ENCODE measurements around the gene ZNF428. TPM values are rescaled to one million over a fixed set of nuclear protein-coding genes. Genes with fewer than 3 reads are reported as not detected.
"Not testable (repeated sequence)": the region's sequence is repeated elsewhere in the genome, so short reads cannot be mapped to it uniquely, and the experiment has no call there.

Gene ZNF428
- total and polyA plus RNA-seq, 7 donors: 18.0 to 40.2 (median 33.6) TPM

DNA sequence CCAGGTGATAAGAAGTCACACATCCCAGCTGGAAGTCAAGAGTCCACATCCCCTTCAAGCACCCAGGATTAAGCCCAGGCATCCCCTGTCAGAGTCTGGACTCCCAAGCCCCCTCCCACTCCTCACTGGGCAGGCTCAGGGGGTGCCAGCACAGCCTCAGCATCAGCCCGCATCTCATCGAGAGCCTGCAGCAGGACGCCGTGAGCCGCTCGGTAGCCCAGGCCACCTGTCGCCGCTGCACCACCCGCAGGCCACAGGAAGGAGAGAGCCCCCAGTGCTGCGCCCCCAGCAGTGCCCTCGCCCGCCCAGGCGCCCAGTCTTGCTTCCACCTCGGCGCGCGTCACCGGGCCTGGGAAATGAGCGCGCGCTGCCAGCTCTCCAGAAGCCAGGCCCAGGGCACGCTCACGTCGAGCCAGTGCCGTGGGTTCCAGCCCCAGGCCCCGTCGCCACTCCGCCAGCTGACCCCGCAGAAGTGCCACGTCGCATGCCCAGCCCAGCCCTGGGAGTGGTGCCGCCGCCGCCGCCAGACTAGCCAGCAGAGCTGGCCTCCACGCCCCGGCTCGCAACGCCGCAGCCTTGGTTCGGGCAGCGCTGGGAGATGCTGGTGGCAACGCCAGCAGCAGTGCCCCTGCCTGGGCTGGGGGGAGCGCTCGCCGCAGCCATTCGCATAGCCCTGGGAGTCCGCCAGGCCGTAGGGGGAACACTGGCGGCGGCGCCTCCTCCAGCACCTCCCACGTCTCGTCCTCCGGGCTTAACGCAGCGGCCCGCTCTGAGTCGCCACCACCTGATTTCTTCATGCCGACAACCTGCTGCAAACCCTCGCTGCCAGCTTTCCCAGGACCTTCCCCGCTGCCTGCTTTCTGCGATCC, 27.3 kb downstream of the ZNF428 start:
- no peak for DNase-seq
- Histone ChIP-seq H3K27me3 (no peaks in the 10 kb centered on the region), H3K9me3 (no peaks in the 10 kb centered on the region), H3K4me3 (no peak overlapping the region), H3K36me3 (peaks cover 16 to 59% (median 28%) of the 10 kb centered on the region in 4 donors), H3K27ac (no peak overlapping the region), H3K4me1 (peaks cover 0 to 36% (median 28%) of the 10 kb centered on the region in 4 donors)
- 97% methylated on average over 63 of the region's 63 CpGs for WGBS, 2 donors
- intact Hi-C loops (cut with DNase I): no loop called here
- TF ChIP-seq EP300 (IDR thresholded peaks at IDR 0.05): no peak
- TF ChIP-seq POLR2A (IDR thresholded peaks at IDR 0.05): no peak
- TF ChIP-seq POLR2AphosphoS5 (IDR thresholded peaks at IDR 0.05): no peak
- TF ChIP-seq, protein P1, sequence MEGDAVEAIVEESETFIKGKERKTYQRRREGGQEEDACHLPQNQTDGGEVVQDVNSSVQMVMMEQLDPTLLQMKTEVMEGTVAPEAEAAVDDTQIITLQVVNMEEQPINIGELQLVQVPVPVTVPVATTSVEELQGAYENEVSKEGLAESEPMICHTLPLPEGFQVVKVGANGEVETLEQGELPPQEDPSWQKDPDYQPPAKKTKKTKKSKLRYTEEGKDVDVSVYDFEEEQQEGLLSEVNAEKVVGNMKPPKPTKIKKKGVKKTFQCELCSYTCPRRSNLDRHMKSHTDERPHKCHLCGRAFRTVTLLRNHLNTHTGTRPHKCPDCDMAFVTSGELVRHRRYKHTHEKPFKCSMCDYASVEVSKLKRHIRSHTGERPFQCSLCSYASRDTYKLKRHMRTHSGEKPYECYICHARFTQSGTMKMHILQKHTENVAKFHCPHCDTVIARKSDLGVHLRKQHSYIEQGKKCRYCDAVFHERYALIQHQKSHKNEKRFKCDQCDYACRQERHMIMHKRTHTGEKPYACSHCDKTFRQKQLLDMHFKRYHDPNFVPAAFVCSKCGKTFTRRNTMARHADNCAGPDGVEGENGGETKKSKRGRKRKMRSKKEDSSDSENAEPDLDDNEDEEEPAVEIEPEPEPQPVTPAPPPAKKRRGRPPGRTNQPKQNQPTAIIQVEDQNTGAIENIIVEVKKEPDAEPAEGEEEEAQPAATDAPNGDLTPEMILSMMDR (IDR thresholded peaks at IDR 0.05): no peak

DNA sequence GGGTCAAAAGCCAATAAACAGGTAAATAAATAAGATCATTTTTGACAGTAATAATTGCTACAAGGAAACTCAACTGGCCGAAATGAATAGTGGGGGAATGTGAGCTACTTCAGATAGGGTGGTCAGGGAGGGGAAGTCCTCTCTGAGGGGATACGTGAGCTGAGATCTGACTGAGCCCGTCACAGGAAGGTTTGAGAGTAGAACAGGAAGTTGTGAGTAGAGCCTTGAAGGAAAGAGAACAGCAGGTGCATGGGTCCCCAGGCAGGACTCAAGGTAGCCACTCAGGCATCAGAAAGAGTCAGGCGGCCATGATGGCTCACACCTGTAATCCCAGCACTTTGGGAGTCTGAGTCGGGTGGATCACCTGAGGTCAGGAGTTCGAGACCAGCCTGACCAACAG, 29.8 kb downstream of the ZNF428 start:
- Histone ChIP-seq H3K4me3 (no peak overlapping the region), H3K27ac (no peak overlapping the region), H3K9me3 (no peaks in the 10 kb centered on the region), H3K27me3 (no peaks in the 10 kb centered on the region), H3K36me3 (peaks cover 16 to 67% (median 32%) of the 10 kb centered on the region in 4 donors), H3K4me1 (peaks cover 0 to 20% (median 18%) of the 10 kb centered on the region in 4 donors)
- intact Hi-C loops (cut with DNase I): no loop called here
- 67 to 88% methylated on average over 6 of the region's 6 CpGs for WGBS, 2 donors
- TF ChIP-seq, protein P1 (IDR thresholded peaks at IDR 0.05): no peak
- TF ChIP-seq EP300 (IDR thresholded peaks at IDR 0.05) (no peak), POLR2AphosphoS5 (IDR thresholded peaks at IDR 0.05) (no peak)
- no peak for DNase-seq

DNA sequence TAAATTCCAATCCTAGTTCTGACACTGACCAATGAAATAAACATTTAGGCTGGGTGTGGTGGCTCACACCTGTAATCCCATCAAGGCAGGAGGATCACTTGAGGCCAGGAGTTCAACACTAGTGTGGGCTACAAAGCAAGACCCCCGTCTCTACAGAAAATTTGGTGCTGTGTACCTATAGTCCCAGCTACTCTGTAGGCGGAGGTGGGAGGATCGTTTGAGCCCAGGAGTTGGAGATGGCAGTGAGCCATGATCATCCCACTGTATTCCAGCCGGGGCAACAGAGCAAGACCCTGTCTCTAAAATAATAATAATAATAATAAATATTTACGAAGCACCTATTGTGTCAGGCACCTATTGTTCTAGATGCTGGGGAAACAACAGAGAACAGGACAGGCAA, 30.2 kb downstream of the ZNF428 start:
- TF ChIP-seq EP300 (IDR thresholded peaks at IDR 0.05): no peak
- Histone ChIP-seq H3K27ac (no peak overlapping the region), H3K36me3 (peaks cover 16 to 66% (median 32%) of the 10 kb centered on the region in 4 donors), H3K4me3 (no peak overlapping the region), H3K9me3 (no peaks in the 10 kb centered on the region), H3K27me3 (no peaks in the 10 kb centered on the region), H3K4me1 (peaks cover 0 to 16% (median 14%) of the 10 kb centered on the region in 4 donors)
- DNase-seq: no peak
- 89 to 93% methylated on average over 5 of the region's 5 CpGs for WGBS, 2 donors
- intact Hi-C loops (cut with DNase I): no loop called here

DNA sequence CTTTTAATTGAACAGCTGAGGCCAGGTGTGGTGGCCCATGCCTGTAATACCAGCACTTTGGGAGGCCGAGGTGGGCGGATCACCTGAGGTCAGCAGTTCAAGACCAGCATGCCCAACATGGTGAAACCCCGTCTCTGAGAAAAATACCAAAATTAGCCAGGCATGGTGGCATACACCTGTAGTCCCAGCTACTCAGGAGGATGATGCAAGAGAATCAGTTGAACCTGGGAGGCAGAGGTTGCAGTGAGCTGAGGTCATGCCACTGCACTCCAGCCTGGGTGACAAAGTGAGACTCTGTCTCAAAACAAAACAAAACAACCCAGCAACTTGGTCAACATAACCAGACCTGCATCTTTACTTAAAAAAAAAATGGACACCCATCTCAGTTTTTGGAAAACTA, 32.4 kb downstream of the ZNF428 start:
- 95 to 97% methylated on average over 3 of the region's 3 CpGs for WGBS, 2 donors
- H3K27ac ChIP-seq; DNase-seq; intact Hi-C loops (cut with DNase I); H3K4me3 ChIP-seq; H3K9me3 ChIP-seq; H3K27me3 ChIP-seq; H3K4me1 ChIP-seq: not testable (repeated sequence)
- H3K36me3 ChIP-seq: peaks cover 0 to 43% (median 14%) of the 10 kb centered on the region in 4 donors

DNA sequence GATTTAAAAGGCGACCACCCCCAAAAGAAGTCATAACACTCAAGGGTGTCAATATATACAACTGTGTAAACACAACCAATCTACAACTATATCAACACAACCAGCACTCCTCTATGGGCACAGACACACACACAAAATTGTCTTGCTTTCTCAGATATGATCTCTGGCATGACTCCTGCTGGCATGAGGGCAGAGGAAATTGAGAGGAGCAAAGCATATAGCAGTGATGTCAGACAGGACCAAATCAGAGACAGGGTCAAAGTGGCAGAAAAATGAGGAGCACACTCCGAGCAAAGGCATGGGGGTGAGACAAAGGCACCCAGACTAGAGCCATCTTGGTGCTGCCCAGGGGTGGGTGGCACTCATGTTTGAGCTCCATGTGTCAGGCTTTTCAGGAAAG, 33.1 kb downstream of the ZNF428 start:
- Histone ChIP-seq H3K4me1 (peaks cover 0 to 14% (median 9%) of the 10 kb centered on the region in 4 donors), H3K27me3 (no peaks in the 10 kb centered on the region), H3K4me3 (no peak overlapping the region), H3K36me3 (peaks cover 0 to 36% (median 11%) of the 10 kb centered on the region in 4 donors), H3K9me3 (no peaks in the 10 kb centered on the region), H3K27ac (no peak overlapping the region)
- 90 to 96% methylated on average over 2 of the region's 2 CpGs for WGBS, 2 donors
- intact Hi-C loops (cut with DNase I): no loop called here
- TF ChIP-seq POLR2AphosphoS5 (IDR thresholded peaks at IDR 0.05) (no peak), POLR2A (IDR thresholded peaks at IDR 0.05) (no peak), EP300 (IDR thresholded peaks at IDR 0.05) (no peak)
- TF ChIP-seq, protein P1 (IDR thresholded peaks at IDR 0.05): no peak
- no peak for DNase-seq

Measured in sigmoid colon (tissue), 7 donors.